ENCODE data around the gene MST1.

The MST1 gene

GRCh38 chr3:49671291-49672288, 17.7 kb downstream of the MST1 start:
- TF ChIP-seq FOXA1 (IDR thresholded peaks at IDR 0.05) (no peak), BHLHE40 (IDR thresholded peaks at IDR 0.05; ENCODE audit: borderline replicate concordance) (no peak), L3MBTL2 (conservative IDR thresholded peaks at IDR 0.05) (no peak), HDGF (IDR thresholded peaks at IDR 0.05; ENCODE audit: borderline replicate concordance) (0 out of 2 replicates have a peak, but pooled peaks have one; percentile 69), ARNT (IDR thresholded peaks at IDR 0.05) (no peak), LEF1 (IDR thresholded peaks at IDR 0.05; ENCODE audit: borderline replicate concordance) (no peak)
- ChIA-PET POLR2A (interaction anchor here (0.6 to 2.6 kb wide), 5 partner anchors 117 to 203 kb away, joined by 3 to 26 read pairs (median 6); partner anchors contain the start of gene BSN), CTCF (interaction anchor here (0.6 to 2.1 kb wide), 7 partner anchors 8 to 266 kb away, joined by 3 to 36 read pairs (median 5); partner anchors contain the start of gene BSN)
- DNase-seq (ENCODE audit: extremely low spot score), result peak; percentile 83

- POLR2A ChIA-PET, result interaction anchor here (1.2 to 2.6 kb wide), 2 partner anchors 116 to 131 kb away, joined by 6 to 26 read pairs; partner anchors contain the start of gene BSN
- CTCF ChIA-PET, result interaction anchor here (1.1 to 2.1 kb wide), 2 partner anchors 7 to 131 kb away, joined by 3 to 36 read pairs; no protein-coding TSS in a partner anchor
- no peak for DNase-seq (ENCODE audit: extremely low spot score)
- no peak for TF ChIP-seq PKNOX1 (IDR thresholded peaks at IDR 0.05)
- TF ChIP-seq HDGF (IDR thresholded peaks at IDR 0.05; ENCODE audit: borderline replicate concordance), result no peak
- no peak for TF ChIP-seq LEF1 (IDR thresholded peaks at IDR 0.05; ENCODE audit: borderline replicate concordance)
- no peak for TF ChIP-seq NFRKB (IDR thresholded peaks at IDR 0.05)
- no peak for TF ChIP-seq L3MBTL2 (conservative IDR thresholded peaks at IDR 0.05)
- TF ChIP-seq CTBP1 (IDR thresholded peaks at IDR 0.05; ENCODE audit: borderline replicate concordance), result no peak
- no peak for TF ChIP-seq ZNF384 (IDR thresholded peaks at IDR 0.05)
- no peak for TF ChIP-seq SP1 (IDR thresholded peaks at IDR 0.05)
- no peak for TF ChIP-seq FOXM1 (IDR thresholded peaks at IDR 0.05; ENCODE audit: borderline replicate concordance)
- TF ChIP-seq SUZ12 (IDR thresholded peaks at IDR 0.05), result no peak
- TF ChIP-seq ARNT (IDR thresholded peaks at IDR 0.05), result no peak
Observed at GRCh38 chr3:49670940-49671290, 18.4 kb downstream of the MST1 start.

- POLR2A ChIA-PET, result interaction anchor here (0.9 to 1.8 kb wide), 2 partner anchors 129 to 214 kb away, joined by 3 to 10 read pairs; no protein-coding TSS in a partner anchor
- TF ChIP-seq CTBP1 (IDR thresholded peaks at IDR 0.05; ENCODE audit: borderline replicate concordance) (no peak), FOXA1 (IDR thresholded peaks at IDR 0.05) (no peak), BHLHE40 (IDR thresholded peaks at IDR 0.05; ENCODE audit: borderline replicate concordance) (no peak), HDGF (IDR thresholded peaks at IDR 0.05; ENCODE audit: borderline replicate concordance) (no peak), SP1 (IDR thresholded peaks at IDR 0.05) (no peak), NFRKB (IDR thresholded peaks at IDR 0.05) (no peak), FOXK2 (IDR thresholded peaks at IDR 0.05) (no peak), ARNT (IDR thresholded peaks at IDR 0.05) (no peak), TARDBP (IDR thresholded peaks at IDR 0.05) (no peak), PKNOX1 (IDR thresholded peaks at IDR 0.05) (no peak), L3MBTL2 (conservative IDR thresholded peaks at IDR 0.05) (no peak), ZNF384 (IDR thresholded peaks at IDR 0.05) (no peak), SUZ12 (IDR thresholded peaks at IDR 0.05) (no peak), FOXM1 (IDR thresholded peaks at IDR 0.05; ENCODE audit: borderline replicate concordance) (no peak)
- CTCF ChIA-PET, result interaction anchor here (0.5 to 1.6 kb wide), 3 partner anchors 62 to 132 kb away, joined by 4 to 6 read pairs (median 5); no protein-coding TSS in a partner anchor
- no peak for DNase-seq (ENCODE audit: extremely low spot score)
Observed at GRCh38 chr3:49669352-49669751, 19.9 kb downstream of the MST1 start.

GRCh38 chr3:49668861-49669260, 20.4 kb downstream of the MST1 start:
- POLR2A ChIA-PET, result interaction anchor here (0.9 to 1.8 kb wide), 2 partner anchors 129 to 214 kb away, joined by 3 to 10 read pairs; no protein-coding TSS in a partner anchor
- DNase-seq (ENCODE audit: extremely low spot score), result no peak
- TF ChIP-seq SP1 (IDR thresholded peaks at IDR 0.05) (no peak), FOXA1 (IDR thresholded peaks at IDR 0.05) (no peak), ZNF384 (IDR thresholded peaks at IDR 0.05) (no peak), BHLHE40 (IDR thresholded peaks at IDR 0.05; ENCODE audit: borderline replicate concordance) (no peak), ARNT (IDR thresholded peaks at IDR 0.05) (no peak), TARDBP (IDR thresholded peaks at IDR 0.05) (no peak), PKNOX1 (IDR thresholded peaks at IDR 0.05) (no peak), FOXM1 (IDR thresholded peaks at IDR 0.05; ENCODE audit: borderline replicate concordance) (no peak), L3MBTL2 (conservative IDR thresholded peaks at IDR 0.05) (no peak), NFRKB (IDR thresholded peaks at IDR 0.05) (no peak), HDGF (IDR thresholded peaks at IDR 0.05; ENCODE audit: borderline replicate concordance) (no peak), CTBP1 (IDR thresholded peaks at IDR 0.05; ENCODE audit: borderline replicate concordance) (no peak), SUZ12 (IDR thresholded peaks at IDR 0.05) (no peak), FOXK2 (IDR thresholded peaks at IDR 0.05) (no peak), ELF4 (IDR thresholded peaks at IDR 0.05) (no peak), LEF1 (IDR thresholded peaks at IDR 0.05; ENCODE audit: borderline replicate concordance) (no peak)
- CTCF ChIA-PET, result interaction anchor here (1.1 to 1.6 kb wide), 2 partner anchors 61 to 129 kb away, joined by 5 to 6 read pairs; no protein-coding TSS in a partner anchor

GRCh38 chr3:49668414-49668797, 20.9 kb downstream of the MST1 start:
- ChIA-PET POLR2A (interaction anchor here (1.8 kb wide), 1 partner anchor 128 kb away, joined by 10 read pairs; no protein-coding TSS in a partner anchor), CTCF (interaction anchor here (1.1 to 1.6 kb wide), 2 partner anchors 61 to 129 kb away, joined by 5 to 6 read pairs; no protein-coding TSS in a partner anchor)
- DNase-seq (ENCODE audit: extremely low spot score), result no peak
- TF ChIP-seq NFRKB (IDR thresholded peaks at IDR 0.05) (no peak), ELF4 (IDR thresholded peaks at IDR 0.05) (no peak), FOXK2 (IDR thresholded peaks at IDR 0.05) (no peak), TARDBP (IDR thresholded peaks at IDR 0.05) (no peak), HDGF (IDR thresholded peaks at IDR 0.05; ENCODE audit: borderline replicate concordance) (no peak), SUZ12 (IDR thresholded peaks at IDR 0.05) (no peak), FOXM1 (IDR thresholded peaks at IDR 0.05; ENCODE audit: borderline replicate concordance) (no peak), BHLHE40 (IDR thresholded peaks at IDR 0.05; ENCODE audit: borderline replicate concordance) (no peak), LEF1 (IDR thresholded peaks at IDR 0.05; ENCODE audit: borderline replicate concordance) (no peak), ZNF384 (IDR thresholded peaks at IDR 0.05) (no peak), PKNOX1 (IDR thresholded peaks at IDR 0.05) (no peak), CTBP1 (IDR thresholded peaks at IDR 0.05; ENCODE audit: borderline replicate concordance) (no peak)

Measured in HEK293T (cell line).